Retinal pigment epithelial cell (primary cell): ENCODE results near the gene CELF2.

Experiments used
- DNase-seq: peaks from one replicate; pipeline ENCODE4 v3.0.0-alpha.2; 2010; ENCODE audit warnings: low read depth
- H3K4me3 ChIP-seq: 2 replicates; pipeline ENCODE4 v1.5.1; 2011; ENCODE audit warnings: mild to moderate bottlenecking, low read length, control low read depth, moderate library complexity
- TF ChIP-seq, protein P1 (sequence below): conservative IDR thresholded peaks from 2 replicates; pipeline ENCODE4 v1.5.1; 2011; ENCODE audit warnings: low read depth, low read length, control low read depth, inconsistent platforms

The CELF2 gene

DNA sequence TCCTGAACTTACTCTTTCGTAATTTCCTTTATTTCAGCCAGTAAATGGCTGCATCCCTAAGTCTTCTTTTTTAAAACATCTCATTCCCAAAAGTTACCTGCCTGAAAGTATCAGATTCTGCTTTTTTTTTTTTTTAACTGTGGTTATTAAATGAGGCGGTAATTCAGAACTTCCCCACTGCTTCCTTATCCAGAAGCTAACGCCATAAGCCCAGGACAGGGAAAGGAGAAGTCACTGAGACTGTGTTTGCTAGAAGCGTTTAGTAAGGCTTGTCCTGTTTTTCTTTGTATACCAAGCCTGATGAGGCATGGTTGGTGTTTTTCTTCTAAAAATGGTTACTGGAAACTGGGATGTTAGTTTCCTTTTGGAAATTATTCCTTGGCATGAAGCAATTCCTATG lies 197.8 kb downstream of the CELF2 start:
- DNase-seq: no peak
- H3K4me3 ChIP-seq: no peak overlapping the region
- TF ChIP-seq, protein P1, sequence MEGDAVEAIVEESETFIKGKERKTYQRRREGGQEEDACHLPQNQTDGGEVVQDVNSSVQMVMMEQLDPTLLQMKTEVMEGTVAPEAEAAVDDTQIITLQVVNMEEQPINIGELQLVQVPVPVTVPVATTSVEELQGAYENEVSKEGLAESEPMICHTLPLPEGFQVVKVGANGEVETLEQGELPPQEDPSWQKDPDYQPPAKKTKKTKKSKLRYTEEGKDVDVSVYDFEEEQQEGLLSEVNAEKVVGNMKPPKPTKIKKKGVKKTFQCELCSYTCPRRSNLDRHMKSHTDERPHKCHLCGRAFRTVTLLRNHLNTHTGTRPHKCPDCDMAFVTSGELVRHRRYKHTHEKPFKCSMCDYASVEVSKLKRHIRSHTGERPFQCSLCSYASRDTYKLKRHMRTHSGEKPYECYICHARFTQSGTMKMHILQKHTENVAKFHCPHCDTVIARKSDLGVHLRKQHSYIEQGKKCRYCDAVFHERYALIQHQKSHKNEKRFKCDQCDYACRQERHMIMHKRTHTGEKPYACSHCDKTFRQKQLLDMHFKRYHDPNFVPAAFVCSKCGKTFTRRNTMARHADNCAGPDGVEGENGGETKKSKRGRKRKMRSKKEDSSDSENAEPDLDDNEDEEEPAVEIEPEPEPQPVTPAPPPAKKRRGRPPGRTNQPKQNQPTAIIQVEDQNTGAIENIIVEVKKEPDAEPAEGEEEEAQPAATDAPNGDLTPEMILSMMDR: no peak

DNA sequence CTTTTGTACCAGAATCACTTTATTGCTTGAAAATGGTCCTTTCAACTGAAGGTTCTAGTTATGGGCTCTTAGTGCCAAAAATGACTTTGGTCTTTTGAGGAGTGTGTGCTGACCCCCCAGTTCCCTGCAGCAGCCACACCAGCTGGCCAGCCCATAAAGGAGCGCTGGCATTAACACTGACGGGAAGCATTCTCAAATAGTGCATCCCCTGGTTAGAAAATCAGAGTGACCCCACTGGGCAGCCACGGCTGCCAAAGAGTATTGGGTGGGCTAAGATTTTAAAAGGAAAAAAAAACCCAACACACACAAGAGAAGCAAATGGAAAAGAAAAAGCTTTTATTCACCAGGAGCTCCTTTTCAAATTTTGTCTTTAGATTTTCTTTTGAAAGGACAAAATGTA lies 199.8 kb downstream of the CELF2 start:
- DNase-seq: no peak
- TF ChIP-seq, protein P1: no peak
- no peak overlapping the region for H3K4me3 ChIP-seq

DNA sequence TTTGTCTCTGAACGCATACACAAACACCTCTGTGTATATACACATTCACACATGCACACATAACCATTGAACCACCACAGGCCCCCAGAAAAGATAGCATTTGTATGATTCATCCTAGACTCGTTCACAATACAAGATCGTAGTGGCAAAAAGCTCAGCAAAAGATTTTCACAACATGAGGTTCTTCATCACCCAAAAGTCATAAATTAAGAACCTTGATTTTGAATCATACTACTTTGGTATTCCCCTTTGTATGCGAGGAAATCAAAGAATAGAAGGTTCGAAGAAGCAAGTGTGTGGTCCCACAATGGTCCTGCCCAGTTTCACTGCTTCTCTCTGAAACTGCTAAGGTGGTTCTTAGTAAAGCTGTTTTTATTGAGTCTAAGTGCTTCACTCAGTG lies 200.7 kb downstream of the CELF2 start:
- DNase-seq: no peak
- TF ChIP-seq, protein P1: no peak
- no peak overlapping the region for H3K4me3 ChIP-seq

DNA sequence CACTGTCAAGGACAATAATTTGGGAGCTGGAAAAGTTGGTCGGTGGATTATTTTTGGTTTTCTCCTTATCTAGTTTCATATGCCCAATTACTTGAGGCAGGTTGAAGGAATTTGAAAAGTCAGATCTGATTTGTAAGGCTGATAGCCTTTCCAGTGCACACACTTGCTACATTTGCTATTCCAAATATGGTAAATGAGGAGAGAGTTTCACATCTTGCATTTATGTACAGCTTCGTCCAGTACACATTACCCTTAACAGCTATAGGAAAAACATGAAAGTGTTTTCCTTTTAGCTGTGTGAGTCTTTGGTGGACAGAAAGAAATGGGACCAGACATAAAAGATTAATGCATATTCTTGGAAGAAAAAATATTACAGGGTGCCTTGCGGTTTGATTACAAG lies 201.8 kb downstream of the CELF2 start:
- no peak overlapping the region for H3K4me3 ChIP-seq
- TF ChIP-seq, protein P1: no peak
- DNase-seq: no peak

DNA sequence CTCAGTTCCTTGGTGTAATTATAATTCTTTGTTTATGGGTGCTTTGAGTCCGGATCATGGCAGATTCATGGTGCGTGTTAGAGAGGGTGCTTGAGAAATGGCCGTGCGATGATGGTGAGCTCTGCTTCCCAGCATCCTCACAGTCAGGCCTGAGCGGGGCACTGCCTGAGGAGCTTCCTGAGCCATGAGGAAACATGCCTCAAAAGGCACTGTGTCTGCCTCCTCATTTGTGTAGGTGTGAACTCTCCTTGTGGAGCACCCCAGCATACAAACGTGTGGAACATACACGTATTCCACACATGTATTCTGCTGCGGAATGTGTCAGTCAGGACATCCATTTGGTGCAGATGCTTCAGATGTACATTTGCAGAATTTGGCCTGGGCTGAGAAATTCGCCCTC lies 205.4 kb downstream of the CELF2 start:
- no peak for DNase-seq
- no peak overlapping the region for H3K4me3 ChIP-seq
- TF ChIP-seq, protein P1: no peak

DNA sequence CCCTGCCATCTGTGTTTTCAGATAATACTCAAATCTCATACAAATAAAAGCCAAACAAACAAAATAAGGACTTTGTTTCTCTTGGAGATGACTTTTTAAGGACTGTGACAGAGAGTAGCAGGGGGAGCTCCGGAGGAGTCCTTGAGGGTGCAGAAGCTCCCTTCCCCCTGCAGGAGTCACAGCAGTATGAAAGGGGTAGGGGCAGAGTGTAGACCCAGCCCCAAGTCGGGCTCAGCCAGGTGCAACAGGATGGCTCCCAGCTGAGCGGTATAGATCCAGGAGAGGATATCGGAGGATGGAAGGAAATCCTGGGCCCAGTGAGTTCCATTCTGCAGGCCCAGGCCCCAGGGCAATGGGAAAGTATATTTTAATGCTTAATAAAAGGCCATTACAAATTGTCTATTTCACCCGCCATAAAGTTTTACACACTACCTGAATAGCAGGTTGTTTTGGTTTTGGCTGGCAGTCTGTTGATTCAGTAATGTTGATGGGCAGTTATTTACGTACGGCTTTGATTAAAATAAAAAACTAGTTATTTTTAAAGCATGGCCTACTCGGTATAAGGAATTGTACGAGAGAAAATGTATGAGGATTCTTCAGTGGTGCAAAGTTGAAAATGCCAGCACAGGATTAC lies 206.0 kb downstream of the CELF2 start:
- no peak overlapping the region for H3K4me3 ChIP-seq
- DNase-seq: no peak
- TF ChIP-seq, protein P1: no peak

DNA sequence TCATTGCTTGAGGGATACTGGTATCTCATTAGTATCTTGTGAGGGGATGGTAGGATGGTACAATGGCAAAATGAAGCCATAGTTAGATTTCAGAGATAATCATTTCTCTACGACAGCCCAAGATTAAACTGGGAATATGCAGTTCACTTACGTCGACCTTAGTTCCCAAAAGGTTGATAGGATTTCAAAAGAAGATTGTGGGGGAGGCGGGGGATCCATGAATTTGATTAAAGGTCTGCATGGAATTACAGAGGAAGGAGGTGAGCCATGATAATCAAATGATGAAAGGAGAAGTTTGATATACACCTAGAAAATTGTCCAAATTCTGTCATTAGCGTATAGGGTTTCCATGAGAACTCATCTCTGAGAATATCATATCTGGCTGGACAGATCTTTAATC lies 206.6 kb downstream of the CELF2 start:
- TF ChIP-seq, protein P1: no peak
- no peak for DNase-seq
- no peak overlapping the region for H3K4me3 ChIP-seq
